Panc1 (cell line): ENCODE results near the gene PXDN. TPM values are rescaled to one million over a fixed set of nuclear protein-coding genes. Genes with fewer than 3 reads are reported as not detected.
A peak's percentile ranks its signal among the peaks of the same experiment; 100 is the strongest.

Experiments used
- ATAC-seq: fragments of 200-7000 bp; cut with Tn5 transposase; 2 replicates; pipeline ENCODE4 v1.9.1; 2020; ENCODE audit warnings: mild to moderate bottlenecking, moderate library complexity
- BruUV-seq: library from RNA; stranded (reverse); fragments of 400-500 nt; replicated peaks from 2 replicates; lab custom pipeline; 2021; lab: Mats Ljungman, UMichigan
- CTCF ChIA-PET: fragments of 300-600 bp; sonication (Branson Sonifier 250); formaldehyde crosslinking; loops from one replicate; lab custom pipeline; 2022; ENCODE audit warnings: antibody characterized with exemption; lab: Charles Lee
- POLR2A ChIA-PET: fragments of 300-600 bp; sonication (Branson Sonifier 250); formaldehyde crosslinking; loops from one replicate; lab custom pipeline; 2022; ENCODE audit warnings: antibody characterized with exemption; lab: Charles Lee
- DNase-seq: peaks from one replicate; pipeline ENCODE4 v3.0.0-alpha.2; 2010; ENCODE audit warnings: low read depth, low spot score
- H3K27ac ChIP-seq: 2 replicates; pipeline ENCODE4 v1.5.1; 2011; ENCODE audit warnings: mild to moderate bottlenecking, low read length, inconsistent platforms
- H3K27me3 ChIP-seq: fragments of 200-500 bp; sonication (Bioruptor generic); 2 replicates; pipeline ENCODE4 v1.6.0; 2014; ENCODE audit warnings: low read length, inconsistent platforms; ENCODE audit not compliant: control insufficient read depth, insufficient read depth
- H3K36me3 ChIP-seq: fragments of 200-500 bp; sonication (Bioruptor generic); 2 replicates; pipeline ENCODE4 v1.5.1; 2014; ENCODE audit warnings: inconsistent platforms, mild to moderate bottlenecking, low read length, moderate library complexity; ENCODE audit not compliant: control insufficient read depth, insufficient read depth
- H3K4me1 ChIP-seq: 2 replicates; pipeline ENCODE4 v1.5.1; 2011; ENCODE audit warnings: inconsistent platforms, mild to moderate bottlenecking, low read length, moderate library complexity; ENCODE audit not compliant: control insufficient read depth, insufficient read depth
- H3K4me3 ChIP-seq, 2 experiments: 2 replicates each; pipeline ENCODE4 v1.5.1; 2011 to 2012; ENCODE audit warnings: low read depth in 2 of 2, low read length in 2 of 2, mild to moderate bottlenecking in 2 of 2, inconsistent platforms in 1 of 2, moderate library complexity in 1 of 2
- H3K9me3 ChIP-seq: fragments of 200-500 bp; sonication (Bioruptor generic); 2 replicates; pipeline ENCODE4 v1.5.1; 2014; ENCODE audit warnings: low read depth, mild to moderate bottlenecking, inconsistent platforms, low read length, moderate library complexity; ENCODE audit not compliant: control insufficient read depth, insufficient read depth
- POLR2AphosphoS5 ChIP-seq: IDR thresholded peaks from 2 replicates; pipeline ENCODE4 v1.6.1; 2012; ENCODE audit warnings: mild to moderate bottlenecking, low read depth, low read length, moderate library complexity
- SIN3A ChIP-seq: IDR thresholded peaks from 2 replicates; pipeline ENCODE4 v1.6.1; 2012; ENCODE audit warnings: low read depth, mild to moderate bottlenecking, low read length, moderate library complexity, borderline replicate concordance; ENCODE audit not compliant: insufficient read depth
- TCF7L2 ChIP-seq: IDR thresholded peaks from 2 replicates; pipeline ENCODE4 v1.6.1; 2011; ENCODE audit warnings: mild to moderate bottlenecking, low read depth, low read length, inconsistent platforms
- in situ Hi-C: cut with HindIII; loops from 2 replicates; pipeline ENCODE4 v1.10.0; 2016; ENCODE audit warnings: low sequenced_read_pairs, low pct_unique_long_range_greater_than_20kb
- intact Hi-C: fragments of 100-400 bp; cut with micrococcal nuclease; formaldehyde crosslinking; loops from one replicate; pipeline ENCODE4 v1.10.0; 2022; ENCODE audit not compliant: unreplicated experiment
- total RNA-seq: library from RNA; stranded (reverse); gene quantifications from one replicate; pipeline ENCODE4 v1.2.1, GENCODE V29; 2021; ENCODE audit not compliant: unreplicated experiment
- TF ChIP-seq, protein P1 (sequence below), 2 experiments: IDR thresholded peaks; 2 replicates each; pipeline ENCODE4 v1.6.1; 2011 to 2012; ENCODE audit warnings: low read depth in 2 of 2, control low read depth in 1 of 2, low read length in 1 of 2, mild to moderate bottlenecking in 1 of 2, moderate library complexity in 1 of 2; ENCODE audit not compliant: insufficient read depth in 1 of 2
- TF ChIP-seq, protein P2 (sequence below): fragments of 450-650 bp; IDR thresholded peaks from 2 replicates; pipeline ENCODE4 v1.5.1; 2017; ENCODE audit warnings: mild to moderate bottlenecking

Gene PXDN
- total RNA-seq, 1 experiment from 2014 or later = 2.5 TPM

DNA sequence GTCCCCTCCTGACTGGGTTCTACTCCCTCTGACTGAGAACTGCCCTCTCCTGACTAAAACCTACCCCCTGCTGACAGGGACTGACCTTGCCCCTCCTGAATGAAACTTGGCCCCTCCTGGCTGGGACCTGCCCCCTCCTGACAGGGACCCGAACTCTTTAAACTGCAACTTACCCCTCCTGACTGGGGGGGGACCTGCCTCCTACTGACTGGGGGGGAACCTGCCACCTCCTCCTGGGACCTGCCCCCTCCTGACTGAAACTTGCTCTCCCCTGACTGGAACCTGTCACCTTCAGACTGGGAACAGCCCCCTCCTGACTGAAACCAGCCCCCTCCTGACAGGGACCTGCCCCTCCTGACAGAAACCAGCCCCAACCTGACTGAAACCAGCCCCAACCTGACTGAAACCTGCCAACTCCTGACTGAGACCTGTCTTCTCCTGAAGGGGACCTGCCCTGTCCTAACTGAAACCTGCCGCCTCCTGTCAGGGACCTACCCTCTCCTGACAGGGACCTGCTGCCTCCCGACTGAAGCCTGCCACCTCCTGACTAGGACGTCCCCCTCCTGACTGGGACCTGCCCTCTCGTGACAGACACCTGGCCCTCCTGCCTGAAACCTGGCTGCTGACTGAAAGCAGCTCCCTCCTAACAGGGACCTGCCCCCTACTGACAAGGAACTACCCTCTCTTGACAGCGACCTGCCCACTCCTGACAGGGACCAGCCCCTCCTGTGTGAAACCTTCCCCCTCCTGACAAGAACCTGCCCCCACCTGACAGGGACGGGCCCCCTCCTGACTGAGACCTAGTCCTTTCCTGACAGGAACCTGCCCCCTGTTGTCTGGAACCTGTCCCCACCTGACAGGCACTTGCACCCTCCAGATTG, 87.1 kb downstream of the PXDN start:
- Histone ChIP-seq H3K27ac (peak overlapping the region; percentile 1), H3K4me1 (peaks cover 21% of the 10 kb centered on the region), H3K36me3 (no peaks in the 10 kb centered on the region), H3K4me3 (no peak overlapping the region), H3K27me3 (no peaks in the 10 kb centered on the region), H3K9me3 (no peaks in the 10 kb centered on the region)
- intact Hi-C loops = no loop called here
- ATAC-seq (peak; percentile 49), DNase-seq (no peak)
- TF ChIP-seq SIN3A (no peak), TCF7L2 (no peak), POLR2AphosphoS5 (no peak)
- TF ChIP-seq, protein P1, sequence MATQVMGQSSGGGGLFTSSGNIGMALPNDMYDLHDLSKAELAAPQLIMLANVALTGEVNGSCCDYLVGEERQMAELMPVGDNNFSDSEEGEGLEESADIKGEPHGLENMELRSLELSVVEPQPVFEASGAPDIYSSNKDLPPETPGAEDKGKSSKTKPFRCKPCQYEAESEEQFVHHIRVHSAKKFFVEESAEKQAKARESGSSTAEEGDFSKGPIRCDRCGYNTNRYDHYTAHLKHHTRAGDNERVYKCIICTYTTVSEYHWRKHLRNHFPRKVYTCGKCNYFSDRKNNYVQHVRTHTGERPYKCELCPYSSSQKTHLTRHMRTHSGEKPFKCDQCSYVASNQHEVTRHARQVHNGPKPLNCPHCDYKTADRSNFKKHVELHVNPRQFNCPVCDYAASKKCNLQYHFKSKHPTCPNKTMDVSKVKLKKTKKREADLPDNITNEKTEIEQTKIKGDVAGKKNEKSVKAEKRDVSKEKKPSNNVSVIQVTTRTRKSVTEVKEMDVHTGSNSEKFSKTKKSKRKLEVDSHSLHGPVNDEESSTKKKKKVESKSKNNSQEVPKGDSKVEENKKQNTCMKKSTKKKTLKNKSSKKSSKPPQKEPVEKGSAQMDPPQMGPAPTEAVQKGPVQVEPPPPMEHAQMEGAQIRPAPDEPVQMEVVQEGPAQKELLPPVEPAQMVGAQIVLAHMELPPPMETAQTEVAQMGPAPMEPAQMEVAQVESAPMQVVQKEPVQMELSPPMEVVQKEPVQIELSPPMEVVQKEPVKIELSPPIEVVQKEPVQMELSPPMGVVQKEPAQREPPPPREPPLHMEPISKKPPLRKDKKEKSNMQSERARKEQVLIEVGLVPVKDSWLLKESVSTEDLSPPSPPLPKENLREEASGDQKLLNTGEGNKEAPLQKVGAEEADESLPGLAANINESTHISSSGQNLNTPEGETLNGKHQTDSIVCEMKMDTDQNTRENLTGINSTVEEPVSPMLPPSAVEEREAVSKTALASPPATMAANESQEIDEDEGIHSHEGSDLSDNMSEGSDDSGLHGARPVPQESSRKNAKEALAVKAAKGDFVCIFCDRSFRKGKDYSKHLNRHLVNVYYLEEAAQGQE (IDR thresholded peaks at IDR 0.05; ENCODE audit: insufficient read depth in 1 of 2, low read depth in 2 of 2, low read length in 1 of 2) = no peak
- TF ChIP-seq, protein P2, sequence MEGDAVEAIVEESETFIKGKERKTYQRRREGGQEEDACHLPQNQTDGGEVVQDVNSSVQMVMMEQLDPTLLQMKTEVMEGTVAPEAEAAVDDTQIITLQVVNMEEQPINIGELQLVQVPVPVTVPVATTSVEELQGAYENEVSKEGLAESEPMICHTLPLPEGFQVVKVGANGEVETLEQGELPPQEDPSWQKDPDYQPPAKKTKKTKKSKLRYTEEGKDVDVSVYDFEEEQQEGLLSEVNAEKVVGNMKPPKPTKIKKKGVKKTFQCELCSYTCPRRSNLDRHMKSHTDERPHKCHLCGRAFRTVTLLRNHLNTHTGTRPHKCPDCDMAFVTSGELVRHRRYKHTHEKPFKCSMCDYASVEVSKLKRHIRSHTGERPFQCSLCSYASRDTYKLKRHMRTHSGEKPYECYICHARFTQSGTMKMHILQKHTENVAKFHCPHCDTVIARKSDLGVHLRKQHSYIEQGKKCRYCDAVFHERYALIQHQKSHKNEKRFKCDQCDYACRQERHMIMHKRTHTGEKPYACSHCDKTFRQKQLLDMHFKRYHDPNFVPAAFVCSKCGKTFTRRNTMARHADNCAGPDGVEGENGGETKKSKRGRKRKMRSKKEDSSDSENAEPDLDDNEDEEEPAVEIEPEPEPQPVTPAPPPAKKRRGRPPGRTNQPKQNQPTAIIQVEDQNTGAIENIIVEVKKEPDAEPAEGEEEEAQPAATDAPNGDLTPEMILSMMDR = no peak
- ChIA-PET CTCF (interaction anchor here (0.6 to 0.7 kb wide), 2 partner anchors 73 to 93 kb away, joined by 4 to 6 read pairs; no protein-coding TSS in a partner anchor), POLR2A (no interaction called here)
- no TSS peak for BruUV-seq
- in situ Hi-C loops = no loop called here

DNA sequence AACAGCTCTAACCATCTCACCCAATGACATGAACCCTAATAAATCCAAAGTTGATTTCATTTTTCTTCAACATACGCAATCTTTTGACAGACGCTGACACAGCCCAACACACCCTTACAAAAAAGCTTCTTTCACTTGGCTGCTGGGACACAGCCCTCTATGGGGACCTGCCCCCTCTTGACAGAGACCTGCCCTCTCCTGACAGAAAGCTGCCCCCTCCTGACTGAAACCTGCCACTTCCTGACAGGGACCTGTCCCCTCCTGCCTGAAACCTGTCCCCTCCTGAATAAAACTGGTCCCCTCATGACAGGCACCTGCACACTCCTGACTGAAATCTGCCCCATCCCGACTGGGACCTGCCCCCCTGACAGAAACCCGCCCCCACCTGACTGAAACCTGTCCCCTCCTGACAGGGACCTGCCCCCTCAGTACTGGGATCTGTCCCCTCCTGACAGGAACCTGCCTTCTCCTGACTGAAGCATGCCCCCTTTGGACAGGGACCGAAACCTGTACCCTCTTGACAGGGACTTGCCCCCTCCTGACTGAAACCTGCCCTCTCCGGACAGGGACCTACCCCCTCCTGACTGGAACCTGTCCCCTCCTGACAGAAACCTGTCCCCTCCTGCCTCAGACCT, 87.9 kb downstream of the PXDN start:
- ChIA-PET POLR2A (no interaction called here), CTCF (no interaction called here)
- Histone ChIP-seq H3K36me3 (no peaks in the 10 kb centered on the region), H3K4me1 (peaks cover 21% of the 10 kb centered on the region), H3K4me3 (no peak overlapping the region), H3K27ac (peak overlapping the region; percentile 1), H3K9me3 (no peaks in the 10 kb centered on the region), H3K27me3 (no peaks in the 10 kb centered on the region)
- no TSS peak for BruUV-seq
- TF ChIP-seq SIN3A (no peak), POLR2AphosphoS5 (no peak), TCF7L2 (no peak)
- TF ChIP-seq, protein P1 (IDR thresholded peaks at IDR 0.05; ENCODE audit: insufficient read depth in 1 of 2, low read depth in 2 of 2, low read length in 1 of 2) = no peak
- TF ChIP-seq, protein P2 = no peak
- intact Hi-C loops (no loop called here), in situ Hi-C loops (no loop called here)
- ATAC-seq (peak; percentile 40; the same call in 1 of the 2 replicates), DNase-seq (no peak)
